Stimulated activated naive CD8-positive, alpha-beta T cell treated with anti-CD3 and anti-CD28 coated beads, Interleukin-15, amount 100 ng/mL, for 72 hours (primary cell): ENCODE results near the gene MYL12A.
A peak's percentile ranks its signal among the peaks of the same experiment; 100 is the strongest.
"Not testable (repeated sequence)": the region's sequence is repeated elsewhere in the genome, so short reads cannot be mapped to it uniquely, and the experiment has no call there.

Source experiments
- ATAC-seq: fragments of 150-1000 bp; cut with Tn5 transposase; 2 replicates; pipeline ENCODE4 v1.10.0; 2021; ENCODE audit warnings: mild to moderate bottlenecking, moderate library complexity
- DNase-seq, 2 donors: peaks; one replicate each; pipeline ENCODE4 v3.0.0; 2021 to 2022
- H3K27ac Mint-ChIP-seq, 2 donors: one replicate each; pipeline ENCODE4 v1.8.0; 2022; ENCODE audit warnings: mild to moderate bottlenecking in 2 of 2, mixed read lengths in 2 of 2, moderate library complexity in 2 of 2
- H3K27me3 Mint-ChIP-seq: one replicate; pipeline ENCODE4 v1.8.0; 2022; ENCODE audit warnings: mixed read lengths
- H3K4me1 Mint-ChIP-seq: one replicate; pipeline ENCODE4 v1.8.0; 2022; ENCODE audit warnings: mild to moderate bottlenecking, mixed read lengths
- H3K4me3 Mint-ChIP-seq, 2 donors: one replicate each; pipeline ENCODE4 v1.8.0; 2022; ENCODE audit warnings: mild to moderate bottlenecking in 2 of 2, mixed read lengths in 2 of 2, moderate library complexity in 1 of 2
- H3K9me3 Mint-ChIP-seq, 2 donors: one replicate each; pipeline ENCODE4 v1.8.0; 2022; ENCODE audit warnings: mixed read lengths in 2 of 2

The MYL12A gene

GRCh38 chr18:3247240-3248061 is at the start of gene MYL12A:
TSS of gene MYL12A (plus strand) at chr18:3247801. CDS start at chr18:3253248, 5,447 bp downstream.
- H3K27me3 Mint-ChIP-seq, result no peaks in the 10 kb centered on the region
- ATAC-seq (peak; percentile 88), DNase-seq (peak; percentile 96 to 98)
- H3K4me1 Mint-ChIP-seq, result peaks cover 39% of the 10 kb centered on the region
- peak within 1 kb of the TSS; percentile 98 to 99 for H3K27ac Mint-ChIP-seq
- H3K4me3 Mint-ChIP-seq, result peak within 1 kb of the TSS; percentile 85 to 87
- H3K9me3 Mint-ChIP-seq, result no peaks in the 10 kb centered on the region

DNA sequence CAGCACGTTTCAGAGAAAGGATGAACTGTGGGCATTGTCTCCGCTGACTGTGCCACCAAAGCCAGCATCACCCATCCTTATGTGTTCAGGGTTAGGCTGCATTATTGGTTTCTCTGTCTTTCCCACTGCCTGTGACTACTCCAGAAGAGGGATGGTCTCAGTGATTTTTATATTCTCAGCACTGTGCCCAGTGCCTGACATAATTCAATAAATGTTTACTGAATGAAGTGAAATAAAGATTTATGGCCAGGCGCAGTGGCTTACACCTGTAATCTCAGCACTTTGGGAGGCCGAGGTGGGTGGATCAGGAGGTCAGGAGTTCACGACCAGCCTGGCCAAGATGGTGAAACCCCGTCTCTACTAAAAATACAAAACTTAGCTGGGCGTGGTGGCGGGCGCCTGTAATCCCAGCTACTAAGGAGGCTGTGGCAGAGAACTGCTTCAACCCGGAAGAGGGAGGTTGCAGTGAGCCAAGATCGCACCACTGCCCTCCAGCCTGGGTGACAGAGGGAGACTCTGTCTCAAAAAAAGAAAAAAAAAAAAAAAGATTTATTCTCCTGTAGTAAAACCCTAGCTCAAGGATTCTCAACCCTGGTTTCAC is 49.2 kb upstream of the MYL12A start:
- ATAC-seq, H3K9me3 Mint-ChIP-seq, DNase-seq, H3K27me3 Mint-ChIP-seq, H3K4me3 Mint-ChIP-seq, H3K27ac Mint-ChIP-seq, H3K4me1 Mint-ChIP-seq: not testable (repeated sequence)

- Mint-ChIP-seq H3K27me3 (no peaks in the 10 kb centered on the region), H3K27ac (no peak overlapping the region), H3K4me1 (no peaks in the 10 kb centered on the region), H3K4me3 (no peak overlapping the region), H3K9me3 (peaks cover 19 to 22% of the 10 kb centered on the region in 2 donors)
- no peak for DNase-seq
- ATAC-seq, result no peak
These were observed 47.5 kb upstream of the MYL12A start for GRCh38 chr18:3199942-3200645.

GRCh38 chr18:3205239-3205638 is 42.4 kb upstream of the MYL12A start:
- no peaks in the 10 kb centered on the region for H3K27me3 Mint-ChIP-seq
- H3K4me3 Mint-ChIP-seq, result no peak overlapping the region
- ATAC-seq (no peak), DNase-seq (no peak)
- peaks cover 11% of the 10 kb centered on the region for H3K4me1 Mint-ChIP-seq
- no peak overlapping the region for H3K27ac Mint-ChIP-seq
- H3K9me3 Mint-ChIP-seq, result peaks cover 21 to 32% of the 10 kb centered on the region in 2 donors

DNA sequence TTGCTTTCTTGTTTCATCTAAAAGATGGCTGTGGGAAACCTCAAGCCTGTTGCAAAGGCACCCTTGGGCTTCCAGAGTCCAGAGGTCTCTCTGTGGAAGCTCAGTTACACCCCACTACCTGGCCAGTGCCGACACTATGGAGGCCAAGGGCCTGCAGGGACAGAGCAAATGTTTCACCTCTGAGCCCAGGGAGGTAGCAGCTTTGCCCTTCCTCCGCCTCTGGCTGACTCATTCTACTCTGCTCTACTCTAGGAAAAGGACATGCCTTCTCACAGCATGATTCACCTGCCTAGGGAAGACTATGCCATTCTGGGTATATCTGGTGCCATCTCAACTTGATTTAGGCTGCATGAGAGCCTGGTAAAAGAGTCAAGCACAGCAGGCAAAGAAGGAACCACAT is 40.0 kb upstream of the MYL12A start:
- peaks cover 21 to 32% of the 10 kb centered on the region in 2 donors for H3K9me3 Mint-ChIP-seq
- no peak overlapping the region for H3K4me3 Mint-ChIP-seq
- peaks cover 16% of the 10 kb centered on the region for H3K4me1 Mint-ChIP-seq
- ATAC-seq, result peak; percentile 27
- DNase-seq, result no peak
- no peak overlapping the region for H3K27ac Mint-ChIP-seq
- H3K27me3 Mint-ChIP-seq, result no peaks in the 10 kb centered on the region

GRCh38 chr18:3209859-3210569 is 37.6 kb upstream of the MYL12A start:
- H3K9me3 Mint-ChIP-seq, result peaks cover 3 to 10% of the 10 kb centered on the region in 2 donors
- DNase-seq, result peak in 1 of 2 donors; percentile 29
- peak overlapping the region in 1 of 2 donors; percentile 55 for H3K27ac Mint-ChIP-seq
- no peak overlapping the region for H3K4me3 Mint-ChIP-seq
- peaks cover 21% of the 10 kb centered on the region for H3K4me1 Mint-ChIP-seq
- peak; percentile 90 for ATAC-seq
- no peaks in the 10 kb centered on the region for H3K27me3 Mint-ChIP-seq

DNA sequence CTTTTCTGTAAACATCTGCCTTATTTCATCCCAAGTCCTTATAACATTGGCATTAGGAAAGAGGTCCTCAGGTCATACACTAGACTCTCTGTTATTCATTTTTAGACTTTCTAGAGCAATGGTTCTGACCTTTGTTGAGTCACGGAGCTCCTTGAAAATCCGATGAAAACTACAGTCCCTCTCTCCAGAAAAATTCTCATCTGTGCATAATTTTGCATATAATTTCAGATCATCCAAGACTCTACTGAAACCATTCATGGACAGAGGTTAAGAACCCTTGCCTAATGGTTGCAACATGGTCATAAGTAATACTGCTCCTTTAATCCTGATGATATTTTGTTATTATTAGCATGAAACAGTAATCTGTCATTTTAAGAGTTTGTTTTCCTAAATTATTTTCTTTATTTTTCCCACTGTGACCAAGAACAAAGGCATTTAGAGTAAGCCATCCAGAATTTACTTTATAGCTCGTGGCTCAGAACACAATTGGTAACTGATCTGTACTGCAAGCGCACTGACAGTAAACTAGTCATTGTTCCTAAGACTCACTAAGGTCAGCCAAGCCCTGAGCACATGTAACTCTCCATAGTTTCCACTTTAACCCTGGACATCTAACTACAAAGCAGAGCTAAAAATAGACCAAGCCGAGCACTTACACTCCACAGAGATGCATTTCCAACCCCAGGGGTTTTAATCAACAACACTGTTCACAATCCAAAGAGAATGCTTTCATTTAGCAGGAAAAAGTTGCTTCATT is 36.2 kb upstream of the MYL12A start:
- Mint-ChIP-seq H3K27me3 (no peaks in the 10 kb centered on the region), H3K4me3 (no peak overlapping the region), H3K4me1 (peaks cover 21% of the 10 kb centered on the region), H3K9me3 (peaks cover 0 to 3% of the 10 kb centered on the region in 2 donors), H3K27ac (no peak overlapping the region)
- no peak for DNase-seq
- no peak for ATAC-seq

DNA sequence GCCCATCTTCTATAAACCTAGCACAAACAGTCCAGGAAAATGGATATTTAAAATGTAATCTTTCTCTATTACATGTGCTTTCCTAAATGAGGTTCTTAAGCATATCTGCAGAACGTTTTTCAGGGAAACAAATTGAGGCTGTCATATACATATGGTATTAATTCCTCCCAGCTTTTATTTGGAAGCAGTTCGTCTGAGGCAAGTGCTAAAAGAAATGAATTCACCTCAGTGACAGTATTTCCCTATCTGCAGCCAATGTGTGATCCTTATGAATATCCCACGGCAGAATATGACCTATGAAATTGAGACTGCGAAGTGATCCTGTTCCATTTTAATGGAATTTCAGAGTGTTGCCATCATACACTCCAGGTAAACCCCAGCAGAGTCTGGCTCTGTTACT is 34.9 kb upstream of the MYL12A start:
- DNase-seq (no peak), ATAC-seq (no peak)
- peak overlapping the region in 1 of 2 donors; percentile 44 for H3K27ac Mint-ChIP-seq
- peaks cover 21% of the 10 kb centered on the region for H3K4me1 Mint-ChIP-seq
- H3K4me3 Mint-ChIP-seq, result no peak overlapping the region
- no peaks in the 10 kb centered on the region for H3K27me3 Mint-ChIP-seq
- H3K9me3 Mint-ChIP-seq, result no peaks in the 10 kb centered on the region

DNA sequence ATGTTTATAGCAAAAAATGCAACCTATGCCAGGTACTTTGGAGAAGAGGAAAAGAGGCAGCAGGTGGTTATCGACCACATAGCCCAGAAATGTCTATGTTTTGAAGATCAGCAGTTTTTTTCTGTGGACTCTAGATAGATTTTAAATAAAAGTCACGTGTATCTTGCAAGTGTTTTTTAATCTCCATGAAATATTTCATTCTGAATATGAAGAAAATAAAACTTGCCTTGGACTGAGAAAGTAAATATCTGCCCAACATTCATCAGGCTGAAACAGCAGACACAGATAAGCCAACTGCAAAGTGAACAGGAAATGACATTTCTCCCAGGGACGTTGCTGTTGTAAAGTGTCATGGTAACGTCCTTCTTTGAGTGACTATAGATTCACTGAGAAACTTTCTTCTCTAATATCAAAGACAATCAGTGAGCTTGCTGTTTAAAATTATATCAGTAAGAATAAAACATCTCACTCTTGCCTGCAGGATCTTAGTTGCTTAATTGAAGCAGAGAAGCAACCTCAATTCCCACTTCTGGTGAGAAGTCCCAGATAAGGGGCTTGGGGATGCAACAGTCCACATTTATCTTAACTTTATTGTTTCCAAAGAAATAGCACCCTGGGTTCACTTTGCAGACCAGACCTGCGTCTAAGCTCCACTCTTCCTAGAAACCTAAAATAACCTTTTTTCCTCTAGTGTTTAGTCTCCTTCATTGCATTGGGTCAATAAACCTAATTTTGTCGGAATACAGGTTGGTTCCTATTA is 34.1 kb upstream of the MYL12A start:
- peak overlapping the region; percentile 44 to 49 for H3K27ac Mint-ChIP-seq
- peak overlapping the region in 1 of 2 donors; percentile 13 for H3K4me3 Mint-ChIP-seq
- DNase-seq, result no peak
- H3K9me3 Mint-ChIP-seq, result no peaks in the 10 kb centered on the region
- ATAC-seq, result peak; percentile 66
- no peaks in the 10 kb centered on the region for H3K27me3 Mint-ChIP-seq
- H3K4me1 Mint-ChIP-seq, result peaks cover 21% of the 10 kb centered on the region

DNA sequence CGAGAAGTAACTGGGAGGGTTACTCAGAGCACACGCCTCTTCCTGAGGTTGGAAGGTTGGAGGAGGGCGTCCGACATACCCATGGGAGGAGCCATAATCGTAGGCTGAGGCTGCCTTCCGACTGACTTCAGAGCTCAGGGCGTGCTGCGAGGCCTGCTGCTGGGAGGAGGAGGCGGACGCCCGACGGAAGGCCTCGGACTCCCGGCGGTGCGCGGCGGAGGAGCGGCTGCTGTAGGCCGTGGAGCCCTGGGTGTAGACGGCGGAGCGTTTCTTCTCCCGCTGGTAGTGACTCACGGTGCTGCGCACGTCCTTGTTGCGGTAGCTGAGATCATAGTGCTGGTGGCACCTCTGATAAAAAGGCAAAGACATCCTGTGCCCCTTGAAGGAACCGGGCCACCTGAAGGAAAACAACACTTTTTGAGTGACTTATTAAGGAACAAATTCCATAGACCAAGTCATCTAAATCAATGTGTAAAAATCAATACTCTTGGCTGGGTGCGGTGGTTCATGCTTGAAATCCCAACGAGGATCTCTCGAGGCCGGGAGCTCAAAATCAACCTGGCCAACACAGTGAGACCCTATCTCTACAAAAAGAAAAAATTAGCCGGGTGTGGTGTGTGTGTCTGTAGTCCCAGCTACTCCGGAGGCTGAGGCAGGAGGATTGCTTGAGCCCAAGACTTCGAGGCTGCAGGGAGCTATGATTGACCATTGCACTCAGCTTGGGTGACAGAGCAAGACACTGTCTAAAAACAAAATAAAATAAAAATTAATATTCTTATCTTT is 32.6 kb upstream of the MYL12A start:
- no peak overlapping the region for H3K27ac Mint-ChIP-seq
- ATAC-seq, result no peak
- H3K4me1 Mint-ChIP-seq, result peaks cover 12% of the 10 kb centered on the region
- DNase-seq, result no peak
- no peak overlapping the region for H3K4me3 Mint-ChIP-seq
- no peaks in the 10 kb centered on the region for H3K9me3 Mint-ChIP-seq
- H3K27me3 Mint-ChIP-seq, result no peaks in the 10 kb centered on the region

GRCh38 chr18:3216987-3217386 is 30.6 kb upstream of the MYL12A start:
- DNase-seq, result no peak
- peaks cover 5% of the 10 kb centered on the region for H3K4me1 Mint-ChIP-seq
- H3K27ac Mint-ChIP-seq, result no peak overlapping the region
- H3K27me3 Mint-ChIP-seq, result no peaks in the 10 kb centered on the region
- no peak for ATAC-seq
- H3K9me3 Mint-ChIP-seq, result no peaks in the 10 kb centered on the region
- no peak overlapping the region for H3K4me3 Mint-ChIP-seq

DNA sequence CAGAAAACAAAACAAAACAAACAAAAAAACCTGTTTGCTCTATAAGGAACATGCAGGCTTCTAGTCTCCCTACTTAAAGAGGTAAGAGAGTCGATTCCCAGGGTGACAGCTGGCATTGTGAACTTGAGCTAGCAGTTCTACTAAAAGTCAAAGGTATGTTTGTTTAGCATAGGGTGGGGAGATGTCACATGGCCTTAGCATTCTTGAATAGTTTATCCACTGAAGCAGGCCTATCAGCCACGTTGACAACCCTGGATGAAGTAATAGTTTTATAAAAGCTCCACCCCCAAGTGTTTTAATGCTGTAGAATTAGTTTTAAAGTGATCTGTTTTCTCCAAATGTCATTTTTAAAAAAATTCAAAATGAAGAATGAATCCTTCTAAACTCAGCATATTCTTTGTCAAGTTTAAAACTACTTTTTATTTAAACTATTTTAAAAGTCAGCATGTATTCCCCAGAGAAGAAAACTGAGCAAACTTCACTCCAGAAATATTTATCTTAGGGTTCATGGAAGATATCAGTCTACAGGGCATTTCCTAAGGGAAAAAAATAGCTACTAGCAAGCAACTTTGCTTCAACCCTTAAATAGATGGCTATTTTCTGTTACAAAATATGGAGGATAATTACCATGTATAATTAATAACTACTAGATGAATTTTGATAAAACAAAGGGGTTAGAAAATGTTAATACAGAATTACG is 29.5 kb upstream of the MYL12A start:
- DNase-seq (no peak), ATAC-seq (no peak)
- Mint-ChIP-seq H3K27me3 (no peaks in the 10 kb centered on the region), H3K9me3 (no peaks in the 10 kb centered on the region), H3K4me3 (no peak overlapping the region), H3K4me1 (peaks cover 4% of the 10 kb centered on the region), H3K27ac (no peak overlapping the region)

DNA sequence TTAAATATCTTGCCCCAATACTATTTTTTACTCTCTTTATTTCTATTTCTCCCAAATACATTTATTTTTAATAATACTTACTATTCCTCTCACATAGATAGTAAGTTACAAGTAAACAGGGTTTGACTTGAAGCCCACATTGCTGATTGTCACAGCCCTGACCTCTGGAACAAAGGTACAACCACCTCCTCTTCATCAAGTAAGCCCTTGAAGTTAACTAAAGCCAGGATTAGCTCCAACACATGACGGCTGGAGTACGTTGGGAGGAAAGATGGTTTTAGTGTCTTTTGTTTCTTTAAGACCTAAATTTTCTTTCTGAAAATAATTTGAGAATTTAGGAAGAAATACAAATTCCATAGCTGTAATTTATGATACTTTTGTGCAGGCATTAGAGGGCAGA is 28.8 kb upstream of the MYL12A start:
- Mint-ChIP-seq H3K27ac (no peak overlapping the region), H3K4me3 (no peak overlapping the region), H3K27me3 (no peaks in the 10 kb centered on the region), H3K4me1 (no peaks in the 10 kb centered on the region), H3K9me3 (no peaks in the 10 kb centered on the region)
- no peak for ATAC-seq
- no peak for DNase-seq
